HG03139 (cell line): ENCODE data around the gene DOCK8.

Source experiments
- ATAC-seq: cut with Tn5 transposase; IDR thresholded peaks from one replicate; pipeline ENCODE4 v1.9.1; 2021; ENCODE audit not compliant: unreplicated experiment

The DOCK8 gene

GRCh38 chr9:266228-266627 lies 51.6 kb downstream of the DOCK8 start:
- no peak for ATAC-seq

GRCh38 chr9:268616-269015 lies 54.0 kb downstream of the DOCK8 start:
- ATAC-seq = no peak

- ATAC-seq = no peak
Observed at GRCh38 chr9:269081-269711, 54.5 kb downstream of the DOCK8 start.

- no peak for ATAC-seq
Observed at GRCh38 chr9:270657-271237, 56.1 kb downstream of the DOCK8 start.

GRCh38 chr9:272251-273213 lies 57.9 kb downstream of the DOCK8 start:
- peak; percentile 97 for ATAC-seq

GRCh38 chr9:274406-274805 lies 59.7 kb downstream of the DOCK8 start:
- ATAC-seq = no peak

- no peak for ATAC-seq
Observed at GRCh38 chr9:277601-278295, 63.1 kb downstream of the DOCK8 start.

- ATAC-seq = no peak
Observed at GRCh38 chr9:278651-279050, 64.0 kb downstream of the DOCK8 start.

GRCh38 chr9:279674-280073 lies 65.0 kb downstream of the DOCK8 start:
- ATAC-seq = no peak

- no peak for ATAC-seq
Observed at GRCh38 chr9:281741-282645, 67.3 kb downstream of the DOCK8 start.

GRCh38 chr9:286071-286740 lies 71.5 kb downstream of the DOCK8 start:
- no peak for ATAC-seq

GRCh38 chr9:289121-289520 lies 74.5 kb downstream of the DOCK8 start:
- ATAC-seq = no peak

- ATAC-seq = no peak
Observed at GRCh38 chr9:292915-293314, 78.2 kb downstream of the DOCK8 start.

GRCh38 chr9:295576-295975 lies 80.9 kb downstream of the DOCK8 start:
- ATAC-seq = no peak

- no peak for ATAC-seq
Observed at GRCh38 chr9:296411-296810, 81.7 kb downstream of the DOCK8 start.

- ATAC-seq = peak; percentile 95
Observed at GRCh38 chr9:297104-297972, 82.7 kb downstream of the DOCK8 start.

GRCh38 chr9:303502-303901 lies 88.8 kb downstream of the DOCK8 start:
- ATAC-seq = no peak

GRCh38 chr9:304106-304505 lies 89.4 kb downstream of the DOCK8 start:
- no peak for ATAC-seq
